Activated CD8-positive, alpha-beta memory T cell treated with anti-CD3 and anti-CD28 coated beads for 4 hours (primary cell): Measurements from ENCODE around the gene LBHD2.
A peak's percentile ranks its signal among the peaks of the same experiment; 100 is the strongest.

ENCODE experiments used
- DNase-seq, 2 donors: peaks; one replicate each; pipeline ENCODE4 v3.0.0-alpha.2; 2020; ENCODE audit warnings: low read depth in 2 of 2

The LBHD2 gene

GRCh38 chr14:103091041-103091882 lies 7.3 kb downstream of the LBHD2 start:
- DNase-seq = peak; percentile 58 to 62

GRCh38 chr14:103091883-103092222 lies 7.8 kb downstream of the LBHD2 start:
- DNase-seq = no peak

GRCh38 chr14:103093856-103094405 lies 9.9 kb downstream of the LBHD2 start:
- DNase-seq = no peak

DNA sequence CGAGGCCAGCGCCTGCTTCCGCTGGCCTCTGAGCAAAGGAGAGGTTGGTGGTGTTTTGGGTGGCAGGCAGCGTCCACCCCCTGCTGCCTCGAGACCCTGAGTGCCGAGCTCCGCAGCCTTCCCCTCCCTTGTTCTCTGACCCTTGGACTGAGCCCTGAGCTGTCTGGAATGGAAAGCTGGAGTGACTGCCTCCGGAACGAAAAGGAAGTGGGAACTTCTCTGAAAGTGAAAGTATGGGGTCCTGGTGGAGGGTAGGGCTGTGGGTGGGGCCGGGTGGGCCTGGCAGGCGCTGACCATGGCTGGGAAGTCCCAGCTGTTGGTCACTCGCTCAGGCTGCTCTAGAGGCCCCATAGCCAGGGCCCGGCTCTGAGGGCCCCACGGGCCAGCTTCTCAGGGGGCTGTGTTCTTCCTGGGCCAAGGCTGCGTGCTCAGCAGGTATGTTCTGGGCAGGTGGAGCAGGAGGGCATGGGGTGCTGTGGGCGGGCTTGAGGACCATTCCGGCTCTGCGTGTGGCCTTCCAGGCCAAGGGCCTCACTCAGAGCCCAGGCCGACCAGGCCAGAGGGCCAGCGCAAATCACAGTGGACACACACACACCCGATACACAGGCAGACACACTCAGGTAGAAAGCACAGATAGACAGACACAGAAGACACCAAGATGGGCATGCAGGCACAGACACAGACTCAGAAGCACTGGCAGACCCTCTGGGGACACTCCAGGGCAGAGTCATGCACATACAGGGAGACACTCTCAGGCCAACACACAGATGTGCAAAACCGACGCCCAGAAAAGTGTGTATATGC lies 10.6 kb downstream of the LBHD2 start, which contains the start of gene EXOC3L4:
EXOC3L4 (plus strand) TSS at position 320 of the 804 bp plus-strand sequence. CDS start 5,495 bp downstream, outside the sequence.
- no peak for DNase-seq

- no peak for DNase-seq
These were observed 11.3 kb downstream of the LBHD2 start for GRCh38 chr14:103095210-103095778.

DNA sequence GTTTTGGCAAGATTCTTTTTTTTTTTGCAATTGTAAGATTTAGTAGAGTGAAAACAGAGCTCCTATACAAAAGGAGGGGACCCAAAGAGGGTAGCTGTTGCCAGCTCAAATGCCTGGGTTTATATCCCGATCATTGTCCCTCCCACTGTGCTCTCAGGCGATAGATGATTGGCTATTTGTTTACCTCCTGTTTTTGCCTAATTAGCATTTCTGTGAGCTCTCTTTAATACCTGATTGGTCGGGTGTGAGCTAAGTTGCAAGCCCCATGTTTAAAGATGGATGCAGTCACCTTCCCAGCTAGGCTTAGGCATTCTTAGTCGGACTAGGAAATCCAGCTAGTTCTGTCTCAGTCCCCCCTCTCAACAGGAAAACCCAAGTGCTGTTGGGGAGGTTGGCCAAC lies 12.4 kb downstream of the LBHD2 start:
- DNase-seq = no peak

- DNase-seq = no peak
These were observed 13.4 kb downstream of the LBHD2 start for GRCh38 chr14:103097244-103097993.

DNA sequence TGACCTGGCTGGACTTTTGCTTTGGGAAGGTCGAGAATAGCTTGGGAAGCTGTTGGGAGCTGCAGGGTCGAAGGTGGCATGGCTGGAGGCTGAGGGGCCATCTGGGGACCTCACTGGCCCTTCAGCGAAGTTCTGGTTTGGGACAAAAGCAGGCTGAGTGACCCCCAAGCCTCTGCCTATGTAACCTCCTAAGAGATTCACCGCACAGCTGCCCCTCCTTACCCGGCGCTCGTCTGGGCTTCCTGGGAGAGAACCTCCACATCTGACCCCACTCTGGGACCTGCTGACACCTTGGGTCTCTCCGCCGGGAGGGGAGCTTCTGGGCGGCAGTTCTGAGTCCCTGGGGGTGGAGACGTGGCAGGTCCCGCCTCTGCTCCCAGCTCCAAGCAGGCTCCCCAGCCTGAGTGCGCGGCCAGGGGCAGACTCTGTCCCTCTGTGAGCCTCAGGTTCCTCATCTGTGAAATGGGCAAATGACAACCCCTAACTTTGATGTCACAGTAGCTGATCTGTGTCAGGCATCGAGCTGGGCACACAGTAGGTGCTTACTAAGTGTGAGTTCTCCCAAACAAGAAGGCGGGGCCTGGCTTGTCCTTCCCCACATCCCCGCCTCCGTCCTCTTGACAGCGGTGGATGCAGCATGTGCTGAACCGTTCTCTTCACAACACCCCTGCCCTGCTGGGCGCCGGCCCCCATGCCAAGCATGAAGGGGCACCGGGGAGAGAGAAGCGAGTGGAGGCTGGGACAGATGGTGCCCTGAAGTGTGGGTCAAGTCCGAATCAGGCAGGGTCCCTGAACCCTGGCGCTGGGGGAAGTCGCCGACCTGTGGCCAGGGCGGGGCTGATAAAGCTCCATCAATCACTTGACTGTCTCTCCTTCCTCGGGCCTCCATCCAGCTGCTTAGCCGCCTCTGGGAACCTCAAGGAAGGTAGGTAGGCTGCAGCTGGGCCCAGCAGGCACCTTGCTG lies 14.3 kb downstream of the LBHD2 start:
- no peak for DNase-seq

- no peak for DNase-seq
These were observed 15.2 kb downstream of the LBHD2 start for GRCh38 chr14:103099081-103099732.

DNA sequence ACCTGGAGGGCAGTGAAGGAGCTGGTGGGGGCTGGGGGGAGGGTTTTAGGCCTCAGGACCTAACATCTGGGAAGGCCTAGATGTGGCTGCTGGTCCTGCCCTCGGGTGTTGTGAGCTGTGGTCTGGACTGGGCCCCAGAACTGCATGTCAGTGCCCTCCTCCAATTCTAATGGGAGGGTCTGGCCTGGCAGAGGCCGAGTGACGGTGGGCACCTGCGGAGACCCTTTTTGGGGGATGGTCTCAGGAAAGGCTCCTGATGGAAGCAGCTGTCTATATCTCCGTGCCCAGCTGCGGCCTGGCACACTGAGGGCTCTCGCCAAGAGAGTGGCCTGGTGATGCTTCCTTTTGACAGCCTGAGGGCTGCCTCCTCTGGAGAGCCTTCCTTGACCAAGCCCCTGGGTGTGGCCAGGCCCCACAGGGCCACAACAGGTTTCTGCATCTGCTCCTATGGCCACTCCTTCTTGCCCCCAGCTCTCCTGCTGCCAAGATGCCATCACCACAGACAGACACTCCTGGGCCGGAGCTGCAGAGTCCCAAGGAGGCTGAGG lies 15.8 kb downstream of the LBHD2 start:
- no peak for DNase-seq

- DNase-seq = no peak
These were observed 16.5 kb downstream of the LBHD2 start for GRCh38 chr14:103100281-103101121.

- no peak for DNase-seq
These were observed 17.4 kb downstream of the LBHD2 start for GRCh38 chr14:103101257-103101962.

GRCh38 chr14:103101963-103102688 lies 18.1 kb downstream of the LBHD2 start:
- DNase-seq = no peak

DNA sequence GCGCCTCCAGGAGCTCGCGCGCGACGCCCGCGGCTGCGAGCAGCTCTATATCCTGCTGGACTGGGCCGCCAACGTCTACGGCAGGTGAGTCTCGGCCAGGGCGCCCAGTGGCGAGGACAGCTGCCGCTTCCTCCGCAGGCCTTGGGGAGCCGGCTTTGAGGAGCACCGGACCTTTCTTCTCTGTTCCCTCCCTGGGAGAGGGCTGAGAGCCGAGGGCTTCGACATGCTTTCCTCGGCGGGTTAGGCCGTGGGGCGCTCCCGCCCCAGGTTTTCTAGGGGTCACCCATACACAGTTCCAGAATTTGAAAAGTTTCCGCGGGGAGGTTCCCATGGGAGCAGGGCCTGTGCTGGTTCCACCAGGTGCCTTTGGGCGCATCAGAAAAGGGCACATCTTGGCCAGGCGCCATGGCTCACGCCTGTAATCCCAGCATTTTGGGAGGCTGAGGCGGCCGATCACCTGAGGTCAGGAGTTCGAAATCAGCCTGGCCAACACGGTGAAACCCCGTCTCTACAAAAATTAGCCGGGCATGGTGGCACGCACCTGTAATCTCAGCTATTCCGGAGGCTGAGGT lies 18.8 kb downstream of the LBHD2 start:
- no peak for DNase-seq

- DNase-seq = no peak
These were observed 19.7 kb downstream of the LBHD2 start for GRCh38 chr14:103103461-103104388.

GRCh38 chr14:103104389-103104653 lies 20.3 kb downstream of the LBHD2 start:
- DNase-seq = no peak
